Kidney epithelial cell (primary cell): ENCODE measurements around the gene SUV39H1. TPM values are rescaled to one million over a fixed set of nuclear protein-coding genes. Genes with fewer than 3 reads are reported as not detected.

Experiments
- DNase-seq: peaks from one replicate; pipeline ENCODE4 v3.0.0-alpha.2; 2010; ENCODE audit warnings: low read depth
- H3K27me3 ChIP-seq: 2 replicates; pipeline ENCODE4 v1.6.0; 2011; ENCODE audit warnings: low read length; ENCODE audit not compliant: control insufficient read depth, insufficient read depth
- H3K36me3 ChIP-seq: 2 replicates; pipeline ENCODE4 v1.5.1; 2011; ENCODE audit warnings: low read length; ENCODE audit not compliant: control insufficient read depth, insufficient read depth
- H3K4me3 ChIP-seq: 2 replicates; pipeline ENCODE4 v1.5.1; 2011; ENCODE audit warnings: low read depth, mild to moderate bottlenecking, control low read depth, low read length
- CTCF ChIP-seq: IDR thresholded peaks from 2 replicates; pipeline ENCODE4 v1.5.1; 2011; ENCODE audit warnings: mild to moderate bottlenecking, moderate library complexity, low read length, control low read depth, inconsistent platforms; ENCODE audit not compliant: insufficient read depth, poor library complexity, severe bottlenecking
- total RNA-seq: library from RNA; depleted of rRNA; stranded (reverse); fragments of >200 nt; gene quantifications from 2 replicates; pipeline ENCODE4 v1.2.3, GENCODE V29; 2015

SUV39H1 gene
- total RNA-seq, 1 donor from 2014 or later = 7.6 TPM

- no peak for TF ChIP-seq CTCF
- no peak for DNase-seq
- Histone ChIP-seq H3K27me3 (no peaks in the 10 kb centered on the region), H3K36me3 (no peaks in the 10 kb centered on the region), H3K4me3 (no peak overlapping the region)
These were observed 5.5 kb downstream of the SUV39H1 start for GRCh38 chrX:48702032-48702431.

- Histone ChIP-seq H3K27me3 (no peaks in the 10 kb centered on the region), H3K4me3 (no peak overlapping the region), H3K36me3 (no peaks in the 10 kb centered on the region)
- TF ChIP-seq CTCF = no peak
- DNase-seq = no peak
These were observed 6.2 kb downstream of the SUV39H1 start for GRCh38 chrX:48702716-48703115.

- no peak for TF ChIP-seq CTCF
- no peak overlapping the region for H3K4me3 ChIP-seq
- H3K27me3 ChIP-seq = no peaks in the 10 kb centered on the region
- H3K36me3 ChIP-seq = no peaks in the 10 kb centered on the region
- no peak for DNase-seq
These were observed 6.7 kb downstream of the SUV39H1 start for GRCh38 chrX:48703228-48703627.

GRCh38 chrX:48703642-48704481 lies 7.3 kb downstream of the SUV39H1 start:
- H3K27me3 ChIP-seq = no peaks in the 10 kb centered on the region
- no peak overlapping the region for H3K4me3 ChIP-seq
- no peak for TF ChIP-seq CTCF
- no peaks in the 10 kb centered on the region for H3K36me3 ChIP-seq
- DNase-seq = peak; percentile 12

- Histone ChIP-seq H3K4me3 (no peak overlapping the region), H3K36me3 (no peaks in the 10 kb centered on the region), H3K27me3 (no peaks in the 10 kb centered on the region)
- TF ChIP-seq CTCF = no peak
- DNase-seq = no peak
These were observed 9.3 kb downstream of the SUV39H1 start for GRCh38 chrX:48705871-48706270.

GRCh38 chrX:48709522-48710112 lies 13.1 kb downstream of the SUV39H1 start:
- Histone ChIP-seq H3K4me3 (no peak overlapping the region), H3K36me3 (no peaks in the 10 kb centered on the region), H3K27me3 (no peaks in the 10 kb centered on the region)
- DNase-seq = no peak
- no peak for TF ChIP-seq CTCF
